Measurements from ENCODE around the gene RNU1-1. TPM values are rescaled to one million over a fixed set of nuclear protein-coding genes. Genes with fewer than 3 reads are reported as not detected.

The RNU1-1 gene
- total and polyA plus RNA-seq, 10 of the 15 experiments (the other 5 are each of a cell fraction or from before 2014, with no cell fraction given) = under 0.01 to 20,946 (median 4.7) TPM; not detected in 2

DNA sequence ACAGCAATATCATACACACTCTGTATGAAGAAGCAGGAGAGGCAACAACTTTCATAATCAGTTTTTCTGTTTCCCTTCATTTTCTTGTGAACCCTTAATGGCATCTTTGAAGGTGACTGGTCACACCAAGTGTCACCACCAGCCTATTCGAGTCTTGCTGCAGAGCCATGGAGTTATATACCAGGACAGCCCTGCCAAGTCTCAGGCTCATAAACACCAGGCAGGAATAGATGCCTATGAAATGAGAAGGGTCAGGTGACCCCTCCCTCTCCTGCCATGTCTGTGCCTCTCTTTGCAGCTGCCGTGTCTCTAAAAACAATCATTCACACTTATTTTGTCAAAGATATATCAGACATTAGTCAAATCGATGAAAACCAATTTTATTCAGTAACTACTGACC lies 45.5 kb downstream of the RNU1-1 start:
- H3K36me3 ChIP-seq (ENCODE audit: control insufficient read depth in 2 of 2, insufficient read depth in 2 of 2, low read length in 1 of 2) = no peaks in the 10 kb centered on the region; a peak in 1 of 4 replicates
- no TSS peak for BruUV-seq (replicated peaks)
- SMC1A ChIA-PET (ENCODE audit: uncharacterized antibody, unreplicated experiment) = no interaction called here
- FAIRE-seq = no peak
- ATAC-seq = no peak
- no peak overlapping the region for H3K9ac ChIP-seq (ENCODE audit: control insufficient read depth, insufficient read depth, low read length)
- no peaks in the 10 kb centered on the region for H3K4me1 ChIP-seq (ENCODE audit: control insufficient read depth, insufficient read depth, low read length)
- H3K27me3 ChIP-seq (replicated peaks in 1 of 2; ENCODE audit: control insufficient read depth in 2 of 2, insufficient read depth in 2 of 2, low read length in 1 of 2) = no peaks in the 10 kb centered on the region
- H3K79me2 ChIP-seq (ENCODE audit: control insufficient read depth, insufficient read depth, low read length) = no peaks in the 10 kb centered on the region
- H3K4me3 ChIP-seq = no peak overlapping the region
- no peak overlapping the region for H3K4me2 ChIP-seq (ENCODE audit: control insufficient read depth, insufficient read depth)
- in situ Hi-C loops (cut with MboI) (no loop called here), intact Hi-C loops (cut with micrococcal nuclease; ENCODE audit: unreplicated experiment) (no loop called here)
- 72% methylated on average over 3 of the region's 3 CpGs for WGBS (ENCODE audit: insufficient coverage, insufficient replicate concordance, low lambda C conversion rate, missing lambda C conversion rate)
- RAD21 ChIA-PET (ENCODE audit: unreplicated experiment) = no interaction called here
- no peak overlapping the region for H3K27ac ChIP-seq (ENCODE audit: control insufficient read depth, insufficient read depth)
- POLR2A ChIA-PET = no interaction called here
- no peak overlapping the region for H2AFZ ChIP-seq (ENCODE audit: control insufficient read depth, low read depth, low read length)
- no peaks in the 10 kb centered on the region for H4K20me1 ChIP-seq (ENCODE audit: control insufficient read depth, insufficient read depth)
- no peaks in the 10 kb centered on the region for H3K9me3 ChIP-seq (replicated peaks; ENCODE audit: control insufficient read depth, insufficient read depth, low read length)
- DNase-seq (ENCODE audit: low read depth, low spot score) = no peak
- CTCF ChIA-PET = no interaction called here
- TF ChIP-seq CBFB (IDR thresholded peaks at IDR 0.05; ENCODE audit: low read depth) = no peak
- TF ChIP-seq YY1 (IDR thresholded peaks at IDR 0.05; ENCODE audit: low read depth, low read length) = no peak
- no peak for TF ChIP-seq STAT3 (IDR thresholded peaks at IDR 0.05; ENCODE audit: low read depth, low read length)
- TF ChIP-seq CUX1 (IDR thresholded peaks at IDR 0.05; ENCODE audit: insufficient replicate concordance, low read depth, low read length) = no peak
- TF ChIP-seq PML (IDR thresholded peaks at IDR 0.05; ENCODE audit: low read length) = no peak
- no peak for TF ChIP-seq HDAC2 (IDR thresholded peaks at IDR 0.05)
- no peak for TF ChIP-seq HDAC6 (IDR thresholded peaks at IDR 0.05; ENCODE audit: unreplicated experiment)
- TF ChIP-seq, protein P1, sequence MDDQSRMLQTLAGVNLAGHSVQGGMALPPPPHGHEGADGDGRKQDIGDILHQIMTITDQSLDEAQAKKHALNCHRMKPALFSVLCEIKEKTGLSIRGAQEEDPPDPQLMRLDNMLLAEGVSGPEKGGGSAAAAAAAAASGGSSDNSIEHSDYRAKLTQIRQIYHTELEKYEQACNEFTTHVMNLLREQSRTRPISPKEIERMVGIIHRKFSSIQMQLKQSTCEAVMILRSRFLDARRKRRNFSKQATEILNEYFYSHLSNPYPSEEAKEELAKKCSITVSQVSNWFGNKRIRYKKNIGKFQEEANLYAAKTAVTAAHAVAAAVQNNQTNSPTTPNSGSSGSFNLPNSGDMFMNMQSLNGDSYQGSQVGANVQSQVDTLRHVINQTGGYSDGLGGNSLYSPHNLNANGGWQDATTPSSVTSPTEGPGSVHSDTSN (IDR thresholded peaks at IDR 0.05; ENCODE audit: insufficient replicate concordance, low read depth, low read length) = no peak
- TF ChIP-seq SREBF2 (IDR thresholded peaks at IDR 0.05; ENCODE audit: low read length) = no peak
- no peak for TF ChIP-seq BACH1 (IDR thresholded peaks at IDR 0.05; ENCODE audit: borderline replicate concordance)
- TF ChIP-seq ZBTB40 (IDR thresholded peaks at IDR 0.05; ENCODE audit: borderline replicate concordance) = no peak
- no peak for TF ChIP-seq CHD1 (IDR thresholded peaks at IDR 0.05; ENCODE audit: low read depth, low read length)
- no peak for TF ChIP-seq TAF1 (IDR thresholded peaks at IDR 0.05; ENCODE audit: borderline replicate concordance, low read depth, low read length)
- TF ChIP-seq FOXM1 (IDR thresholded peaks at IDR 0.05; ENCODE audit: low read depth, low read length) = no peak
- no peak for TF ChIP-seq ZNF274 (IDR thresholded peaks at IDR 0.05; ENCODE audit: insufficient read depth, insufficient read length)
- no peak for TF ChIP-seq CBX3 (IDR thresholded peaks at IDR 0.05; ENCODE audit: borderline replicate concordance, low read depth)
- no peak for TF ChIP-seq PAX5 (IDR thresholded peaks at IDR 0.05; ENCODE audit: borderline replicate concordance, low read depth, low read length)

Data from GM12878 (cell line).